ENCODE results near the gene GABRR1.
A peak's percentile ranks its signal among the peaks of the same experiment; 100 is the strongest.
"Not testable (repeated sequence)": the region's sequence is repeated elsewhere in the genome, so short reads cannot be mapped to it uniquely, and the experiment has no call there.

GABRR1 gene

GRCh38 chr6:89217299-89217910 lies at the start of gene GABRR1:
GABRR1 (minus strand) TSS chr6:89217358; CDS start chr6:89217322, 36 bp downstream.
- no peak for DNase-seq

GRCh38 chr6:89264296-89264695 lies 47.1 kb upstream of the GABRR1 start:
- no peak for DNase-seq

GRCh38 chr6:89260832-89261231 lies 43.7 kb upstream of the GABRR1 start:
- no peak for DNase-seq

DNA sequence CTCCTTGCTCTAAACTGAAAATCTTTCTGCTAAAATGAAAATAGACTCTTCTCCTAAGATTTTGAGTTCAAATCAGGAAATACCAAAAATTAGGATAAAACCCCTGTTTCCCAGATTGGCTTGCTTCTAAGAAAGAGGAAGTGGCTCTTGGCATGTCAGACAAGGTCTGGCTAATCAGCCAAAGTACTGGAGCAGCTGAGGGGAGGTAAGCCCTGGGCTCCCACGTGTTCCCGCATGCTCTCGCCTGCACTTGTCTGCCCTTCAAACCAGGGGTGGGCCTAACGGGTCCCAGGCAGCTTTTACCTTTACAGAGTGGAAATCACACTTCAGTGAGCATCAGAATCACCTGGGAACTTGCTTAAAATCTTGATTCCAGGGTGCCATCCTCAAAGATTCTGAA lies 43.2 kb upstream of the GABRR1 start:
- no peak for DNase-seq

DNA sequence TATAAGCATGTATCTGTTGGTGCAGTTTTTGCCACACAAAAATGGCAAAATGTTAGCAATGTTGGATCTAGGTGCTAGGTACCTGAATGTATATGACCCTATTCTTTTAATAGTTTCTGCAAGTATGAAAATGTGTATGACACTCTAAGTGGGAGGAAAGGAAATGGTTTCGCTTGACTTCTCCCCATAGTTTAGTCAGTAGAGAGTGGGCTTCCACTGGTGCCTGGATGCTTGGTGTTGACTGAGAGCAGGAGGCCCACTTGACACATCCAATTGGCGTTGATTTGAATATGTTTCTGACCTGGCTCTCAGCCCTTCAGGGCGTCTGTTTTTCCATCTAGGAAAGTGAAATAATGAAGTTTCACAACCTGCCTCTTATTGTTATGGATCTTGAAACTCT lies 41.8 kb upstream of the GABRR1 start:
- no peak for DNase-seq

DNA sequence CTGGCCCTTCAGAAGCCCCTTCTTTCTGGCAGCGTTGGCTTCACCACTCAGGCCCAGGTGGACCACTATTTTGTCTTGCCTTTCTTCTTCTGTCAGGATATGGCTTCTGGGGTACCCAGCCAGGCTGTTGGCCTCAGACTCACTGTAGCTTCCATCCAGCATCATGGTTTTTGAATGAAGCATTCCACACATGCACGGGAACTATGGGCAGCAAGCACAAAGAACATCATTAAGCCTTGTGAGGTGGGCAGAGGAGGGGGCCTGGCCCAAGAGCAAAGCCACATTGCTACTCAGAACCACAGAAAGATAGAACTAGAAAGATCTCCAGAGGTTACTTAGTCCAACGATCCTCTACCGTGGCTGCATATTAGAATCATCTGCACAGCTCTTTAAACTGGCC lies 40.6 kb upstream of the GABRR1 start:
- DNase-seq, result no peak

DNA sequence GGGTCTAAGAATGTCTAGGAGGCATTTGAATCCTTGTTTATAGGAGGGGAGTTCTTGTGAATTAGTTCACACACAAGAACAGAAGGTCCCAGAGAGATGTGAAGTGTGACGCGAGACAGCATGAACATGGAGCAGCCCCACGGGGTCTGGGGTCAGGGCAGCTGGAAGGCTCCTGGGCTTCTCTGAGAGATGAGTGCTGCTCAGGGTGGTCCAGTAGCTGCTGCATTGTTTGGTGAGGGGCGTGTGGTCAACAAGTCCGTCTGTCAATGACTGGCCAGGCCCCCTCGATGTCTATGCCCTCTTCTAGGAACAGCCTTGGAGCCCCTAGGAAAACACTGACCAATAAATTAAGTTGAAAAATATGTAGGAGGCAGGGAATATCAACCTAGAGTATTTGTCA lies 40.2 kb upstream of the GABRR1 start:
- DNase-seq, result no peak

DNA sequence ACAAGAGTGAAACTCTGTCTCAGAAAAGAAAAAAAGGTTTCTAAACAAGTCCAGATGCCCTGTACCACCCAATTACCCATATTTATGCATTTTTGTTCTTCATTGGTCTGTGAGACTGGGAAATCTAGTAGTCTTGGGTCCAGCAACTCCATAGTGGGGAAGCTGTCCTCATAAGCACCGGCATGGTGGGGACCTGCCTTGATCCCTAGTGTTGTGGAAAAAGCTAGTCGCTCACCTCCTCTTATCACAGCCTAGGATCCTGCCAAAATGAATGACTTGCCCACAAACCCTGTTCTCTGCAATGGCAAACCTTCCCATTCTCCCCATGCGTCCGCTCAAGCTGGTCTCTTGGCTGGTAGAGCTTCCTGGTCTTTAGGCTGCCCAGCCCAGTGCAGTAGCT lies 38.3 kb upstream of the GABRR1 start:
- DNase-seq, result no peak

DNA sequence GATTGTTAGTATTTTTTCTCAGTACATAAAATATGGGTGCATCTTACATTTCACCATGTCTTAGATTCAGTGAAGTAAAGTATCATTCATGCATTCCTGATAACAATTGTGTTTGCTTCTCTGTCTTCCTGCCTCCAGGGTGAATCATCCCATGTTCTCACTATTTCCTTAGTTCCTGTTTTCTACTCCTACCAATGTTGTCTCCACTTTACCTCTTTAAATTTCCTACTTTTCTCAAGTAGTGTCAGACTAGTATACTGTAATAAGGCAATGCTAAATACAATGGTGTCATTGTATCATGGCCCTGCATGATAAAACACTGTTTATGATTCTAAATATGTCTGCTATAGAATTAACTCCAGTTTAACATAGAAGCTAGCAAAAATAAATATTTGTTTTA lies 37.4 kb upstream of the GABRR1 start:
- DNase-seq, result no peak

DNA sequence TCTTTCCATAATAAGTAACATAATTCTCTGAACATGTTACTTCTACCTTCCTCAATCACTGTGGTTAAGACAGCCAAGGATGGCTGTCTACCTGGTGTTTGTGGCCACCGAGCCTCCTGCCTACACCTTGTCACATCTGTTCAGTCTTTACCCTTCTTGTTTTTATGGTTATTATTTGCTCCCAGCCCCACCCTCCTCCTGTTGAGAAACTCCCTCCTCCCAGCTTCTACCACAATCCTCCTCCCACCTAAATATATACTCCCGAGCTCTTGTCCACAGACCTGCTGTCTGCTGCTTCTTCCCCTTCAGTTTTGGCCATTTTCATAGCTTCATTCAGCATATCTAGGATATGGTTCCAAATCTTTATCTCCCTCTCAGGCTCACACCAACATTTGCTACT lies 35.7 kb upstream of the GABRR1 start:
- no peak for DNase-seq

- DNase-seq, result no peak
These were observed 34.8 kb upstream of the GABRR1 start for GRCh38 chr6:89251976-89252375.

DNA sequence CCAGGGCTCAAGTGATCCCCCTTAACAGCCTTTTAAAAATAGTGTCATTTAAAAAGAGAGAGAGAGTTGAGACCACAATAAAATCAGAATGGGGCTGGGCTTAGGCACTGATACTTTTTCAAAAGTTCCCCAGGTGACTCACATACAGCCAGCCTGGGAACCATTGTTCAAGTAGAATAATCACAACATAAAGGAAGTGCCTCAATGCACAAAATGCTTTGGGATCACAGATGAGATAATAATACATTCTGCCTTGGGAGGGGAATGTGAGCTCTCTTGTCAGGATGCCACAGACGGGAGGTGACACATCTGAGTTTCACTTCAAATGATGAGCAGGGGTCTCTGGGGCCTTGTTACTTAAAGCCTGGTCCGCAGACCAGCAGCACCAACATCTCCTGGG lies 34.0 kb upstream of the GABRR1 start:
- DNase-seq, result no peak

DNA sequence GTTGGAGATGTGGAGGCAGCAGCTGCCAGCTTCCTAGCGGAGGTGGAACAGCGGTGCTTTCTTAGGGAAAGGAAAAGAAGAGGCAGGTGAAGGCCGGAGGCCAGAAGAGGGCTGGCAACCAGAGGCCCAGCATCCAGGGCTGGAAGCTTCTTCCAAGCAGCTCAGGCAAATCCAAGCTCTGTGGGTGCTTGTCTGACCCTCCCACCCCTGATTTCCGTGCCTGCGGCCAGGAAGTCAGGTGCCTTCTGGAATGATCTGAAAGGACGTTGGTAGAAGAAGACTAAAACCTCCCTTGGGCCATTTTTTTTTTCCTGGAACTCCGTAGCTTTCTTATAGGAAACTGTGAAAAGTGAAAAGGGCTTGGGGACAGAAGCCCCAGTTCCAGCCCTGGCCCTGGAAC lies 33.1 kb upstream of the GABRR1 start:
- no peak for DNase-seq

GRCh38 chr6:89244241-89244985 lies 27.3 kb upstream of the GABRR1 start:
- DNase-seq, result no peak

DNA sequence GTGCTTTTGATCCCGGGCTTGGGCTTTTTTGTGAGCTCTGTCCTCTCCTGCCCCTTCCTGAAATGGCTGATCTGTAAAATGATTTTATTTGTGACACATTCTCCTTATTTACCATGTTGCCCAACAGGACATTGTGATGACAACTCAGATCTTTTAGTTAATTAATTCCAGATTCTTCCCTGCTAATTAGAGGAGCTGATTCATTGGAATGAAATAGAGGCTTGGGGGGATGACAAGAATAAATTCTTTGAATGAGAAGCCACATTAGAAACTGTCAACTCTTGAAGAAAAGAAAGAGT lies 26.1 kb upstream of the GABRR1 start:
- DNase-seq, result no peak

DNA sequence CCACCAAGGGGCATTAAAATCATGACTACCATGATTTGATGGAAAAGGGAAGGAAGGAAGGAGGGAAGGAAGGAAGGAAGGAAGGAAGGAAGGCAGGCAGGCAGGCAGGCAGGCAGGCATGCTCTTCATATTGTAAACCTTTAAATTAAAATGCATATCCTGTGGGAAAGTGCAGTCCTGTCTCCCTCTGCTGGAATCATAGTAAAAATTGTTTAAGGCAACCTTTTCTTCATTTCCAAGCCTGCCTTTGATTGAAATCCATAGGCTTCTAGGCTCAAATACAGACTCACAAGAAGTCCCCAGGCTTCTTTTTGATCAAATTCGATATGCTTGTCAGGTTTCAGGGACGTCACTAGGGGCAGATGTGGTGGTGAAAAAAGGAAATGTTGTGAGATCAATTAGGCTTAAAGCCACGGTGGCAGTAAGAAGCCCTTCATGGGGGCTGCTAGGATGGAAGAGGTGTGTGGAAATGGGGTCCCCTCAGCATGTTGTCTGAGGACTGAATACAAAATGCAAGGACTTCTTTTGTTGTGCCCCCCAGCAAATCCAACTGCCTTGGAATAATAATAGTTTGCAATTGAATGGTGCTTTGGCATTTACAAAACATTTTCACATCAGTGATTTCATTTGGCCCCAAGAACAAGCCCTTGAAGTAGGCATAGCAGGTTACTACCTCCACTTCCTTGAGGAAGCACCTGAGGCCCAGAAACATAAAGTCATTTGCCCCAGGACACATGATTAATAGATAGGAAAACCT lies 25.6 kb upstream of the GABRR1 start:
- peak; percentile 16 for DNase-seq

DNA sequence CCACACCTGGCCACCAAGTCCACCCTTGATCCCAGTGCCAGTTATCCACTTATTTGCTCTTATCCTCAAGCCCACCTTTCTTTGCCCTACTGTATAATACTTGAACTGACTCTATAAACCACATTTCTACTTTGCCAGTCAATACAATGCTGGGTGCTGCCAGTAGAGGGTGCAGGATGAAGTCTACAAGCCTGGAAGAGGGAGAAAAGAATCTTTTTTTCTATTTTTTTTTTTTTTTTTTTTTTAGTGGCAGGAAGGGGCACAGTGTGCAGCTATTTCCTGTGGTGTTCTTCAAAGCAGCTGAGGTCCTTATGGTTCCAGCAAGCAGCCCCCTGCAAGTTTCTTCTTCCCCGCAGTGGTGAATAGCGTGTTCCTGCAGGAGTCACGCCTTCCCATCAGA lies 22.2 kb upstream of the GABRR1 start:
- DNase-seq, result peak; percentile 16

DNA sequence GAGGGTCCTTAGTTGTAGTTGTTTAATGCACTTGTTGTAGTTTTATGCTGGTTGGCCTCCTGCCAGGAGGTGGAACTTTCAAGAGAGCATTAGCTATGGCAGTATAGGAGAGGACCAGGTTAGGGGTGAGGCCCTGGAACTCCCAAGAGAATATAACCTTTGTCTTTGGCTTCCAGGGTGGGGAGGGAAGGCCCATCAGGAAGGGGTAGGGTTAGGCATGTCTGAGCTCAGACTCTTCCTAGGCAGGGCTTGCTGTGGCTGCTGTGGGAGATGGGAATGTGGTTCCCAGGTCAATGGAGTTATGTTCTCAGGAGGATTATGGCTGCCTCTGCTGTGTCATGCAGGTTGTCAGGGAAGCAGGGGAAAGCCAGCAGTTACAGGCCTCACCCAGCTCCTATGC lies 20.0 kb upstream of the GABRR1 start:
- no peak for DNase-seq

- not testable (repeated sequence) for DNase-seq
These were observed 16.4 kb upstream of the GABRR1 start for GRCh38 chr6:89233605-89234004.

DNA sequence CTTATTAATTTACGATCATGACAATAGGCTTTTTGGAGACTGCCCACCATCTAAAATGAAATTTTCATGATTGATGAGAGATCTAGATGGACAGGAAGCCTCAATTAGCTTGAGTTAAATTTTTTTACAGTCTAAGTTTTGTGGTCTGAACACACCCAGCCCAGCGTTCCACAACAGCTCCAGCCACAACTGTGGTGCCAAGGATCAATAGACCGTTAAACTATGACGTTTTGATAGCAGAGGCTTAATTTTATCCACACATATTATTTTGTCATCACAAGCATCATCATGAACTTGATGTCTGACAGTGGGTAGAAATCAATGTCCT lies 5.5 kb upstream of the GABRR1 start:
- no peak for DNase-seq

DNA sequence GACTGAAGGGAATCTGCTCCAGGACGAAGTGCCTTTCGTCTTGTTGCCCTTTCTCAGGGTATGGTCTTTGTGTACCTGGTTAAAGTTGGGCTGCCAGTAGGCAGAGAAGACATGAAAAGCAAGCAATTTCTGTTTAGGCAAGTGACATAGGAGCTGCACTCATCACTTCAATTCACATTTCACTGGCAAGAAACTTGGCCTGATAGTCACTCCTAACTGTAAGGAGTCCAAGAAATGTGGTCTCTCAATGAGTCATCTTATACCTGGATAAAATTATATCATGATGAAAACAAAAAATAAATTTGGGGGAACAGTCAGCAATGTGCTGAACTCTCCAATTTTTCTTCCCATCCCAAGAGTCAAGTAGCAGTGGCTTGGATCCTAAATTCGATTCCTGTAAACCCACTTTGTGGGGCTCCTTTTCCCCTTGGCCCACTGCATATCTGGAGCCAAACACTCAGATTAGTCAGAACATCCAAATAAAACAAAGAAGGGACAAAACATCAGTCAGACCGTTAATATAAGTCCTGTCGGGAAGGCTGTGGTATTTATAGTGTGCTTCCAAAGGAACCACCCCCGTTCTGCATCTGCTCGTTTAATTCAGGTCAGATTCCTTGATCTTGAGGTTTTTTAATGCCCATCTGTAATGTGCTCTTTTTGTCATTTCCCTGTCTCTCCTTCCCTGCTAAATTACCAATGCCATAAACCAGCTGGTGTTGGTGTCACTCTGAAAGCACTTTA lies 5.0 kb upstream of the GABRR1 start:
- no peak for DNase-seq

GRCh38 chr6:89221129-89221528 lies 4.0 kb upstream of the GABRR1 start:
- DNase-seq, result no peak

GRCh38 chr6:89216411-89216810 lies 747 bp downstream of the GABRR1 start:
- no peak for DNase-seq

DNA sequence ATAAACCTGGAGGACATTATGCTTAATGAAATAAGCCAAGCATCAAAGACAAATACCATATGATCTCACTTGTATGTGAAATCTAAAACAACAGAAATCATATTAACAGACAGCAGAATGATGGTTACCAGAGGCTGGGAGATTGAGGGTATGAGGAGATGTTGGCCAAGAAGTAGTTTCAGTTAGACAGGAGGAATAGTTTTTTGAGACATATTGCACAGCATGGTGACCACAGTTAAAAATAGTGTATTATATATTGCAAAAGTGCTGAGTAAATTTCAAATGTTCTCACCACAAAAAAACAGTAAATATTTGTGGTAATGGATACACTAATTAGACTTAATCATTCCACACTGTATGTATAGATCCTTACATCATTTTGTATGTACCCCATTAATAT lies 1.8 kb downstream of the GABRR1 start:
- no peak for DNase-seq

All from CD4-positive, alpha-beta T cell treated with Interleukin-17A for 4 hours (primary cell).